Astrocyte of the spinal cord (primary cell): ENCODE measurements around the gene PFAS.

Experiments
- DNase-seq: peaks from one replicate; pipeline ENCODE4 v3.0.0; 2011; ENCODE audit warnings: low read depth, low spot score
- H3K4me3 ChIP-seq: 2 replicates; pipeline ENCODE4 v1.5.1; 2011; ENCODE audit warnings: low read depth, mild to moderate bottlenecking, low read length, moderate library complexity
- CTCF ChIP-seq: IDR thresholded peaks from 2 replicates; pipeline ENCODE4 v1.5.1; 2012; ENCODE audit warnings: low read depth, mild to moderate bottlenecking, low read length, inconsistent platforms
- in situ Hi-C: cut with HindIII; loops from 2 replicates; pipeline ENCODE4 v1.10.0; 2017; ENCODE audit warnings: low sequenced_read_pairs

Gene PFAS

GRCh38 chr17:8272421-8272820 lies 23.3 kb downstream of the PFAS start:
- in situ Hi-C loops: no loop called here
- DNase-seq: no peak
- no peak for TF ChIP-seq CTCF
- H3K4me3 ChIP-seq: no peak overlapping the region

GRCh38 chr17:8273884-8274444 lies 24.9 kb downstream of the PFAS start:
- DNase-seq: no peak
- TF ChIP-seq CTCF: no peak
- H3K4me3 ChIP-seq: no peak overlapping the region
- in situ Hi-C loops: no loop called here

GRCh38 chr17:8274816-8275215 lies 25.7 kb downstream of the PFAS start:
- no peak for DNase-seq
- in situ Hi-C loops: no loop called here
- H3K4me3 ChIP-seq: no peak overlapping the region
- TF ChIP-seq CTCF: no peak

- H3K4me3 ChIP-seq: no peak overlapping the region
- TF ChIP-seq CTCF: no peak
- no peak for DNase-seq
- in situ Hi-C loops: no loop called here
Observed at GRCh38 chr17:8275421-8276290, 26.6 kb downstream of the PFAS start.

- H3K4me3 ChIP-seq: no peak overlapping the region
- TF ChIP-seq CTCF: no peak
- DNase-seq: no peak
- in situ Hi-C loops: no loop called here
Observed at GRCh38 chr17:8277317-8277716, 28.2 kb downstream of the PFAS start.

GRCh38 chr17:8282345-8282744 lies 33.3 kb downstream of the PFAS start:
- TF ChIP-seq CTCF: no peak
- no peak overlapping the region for H3K4me3 ChIP-seq
- in situ Hi-C loops: no loop called here
- DNase-seq: no peak
